H1 (cell line): ENCODE data around the gene TMTC2. TPM values are rescaled to one million over a fixed set of nuclear protein-coding genes. Genes with fewer than 3 reads are reported as not detected.

Experiments
- CTCF ChIA-PET: fragments of 300-600 bp; sonication (Branson Sonifier 250); formaldehyde crosslinking; loops from one replicate; lab custom pipeline; 2021; ENCODE audit not compliant: partially characterized antibody; lab: Charles Lee
- POLR2A ChIA-PET: fragments of 300-600 bp; sonication (Branson Sonifier 250); formaldehyde crosslinking; loops from one replicate; lab custom pipeline; 2021; ENCODE audit warnings: inconsistent platforms; ENCODE audit not compliant: partially characterized antibody; lab: Charles Lee
- DNase-seq, 2 experiments: peaks; one replicate each; pipeline versions ENCODE4 v3.0.0 to v3.0.0-alpha.2; 2010 to 2022; ENCODE audit warnings: low spot score in 2 of 2, low read depth in 1 of 2, mixed read lengths in 1 of 2
- FAIRE-seq: peaks from 2 replicates; lab custom pipeline; 2011; peaks lifted over from hg19 to GRCh38; lab: Jason Lieb, UNC
- H2AFZ ChIP-seq: 2 replicates; pipeline ENCODE4 v1.8.1; 2012; ENCODE audit warnings: low read length, inconsistent platforms
- H2AK5ac ChIP-seq: 2 replicates; pipeline ENCODE4 v1.6.1; 2013; ENCODE audit warnings: low read depth, low read length
- H2BK120ac ChIP-seq: replicated peaks from 2 replicates; pipeline ENCODE3; 2013; ENCODE audit warnings: low read depth, low read length, inconsistent platforms
- H2BK12ac ChIP-seq: 2 replicates; pipeline ENCODE4 v1.6.1; 2013; ENCODE audit warnings: low read depth, low read length
- H2BK15ac ChIP-seq: 2 replicates; pipeline ENCODE4 v1.6.1; 2013; ENCODE audit warnings: low read length
- H2BK20ac ChIP-seq: 2 replicates; pipeline ENCODE4 v1.6.1; 2013; ENCODE audit warnings: low read length
- H2BK5ac ChIP-seq: 2 replicates; pipeline ENCODE4 v1.6.1; 2013; ENCODE audit warnings: low read depth, low read length
- H3K14ac ChIP-seq: 2 replicates; pipeline ENCODE4 v1.6.1; 2013; ENCODE audit warnings: inconsistent platforms; ENCODE audit not compliant: insufficient read length
- H3K18ac ChIP-seq: 2 replicates; pipeline ENCODE4 v1.6.1; 2013; ENCODE audit warnings: low read length; ENCODE audit errors: extremely low read depth
- H3K23ac ChIP-seq: 2 replicates; pipeline ENCODE4 v1.6.1; 2013; ENCODE audit warnings: inconsistent platforms; ENCODE audit not compliant: insufficient read length
- H3K23me2 ChIP-seq: 2 replicates; pipeline ENCODE4 v1.6.1; 2013; ENCODE audit warnings: low read depth, low read length
- H3K27ac ChIP-seq: 2 replicates; pipeline ENCODE4 v1.6.1; 2011; ENCODE audit warnings: low read depth, low read length, inconsistent platforms
- H3K27me3 ChIP-seq, 4 experiments: replicated peaks in 1 of 4; 1 replicate in 1 of 4; 2 replicates in 3 of 4; pipeline versions ENCODE4 v1.6.1 to v1.8.1; 2011 to 2013; ENCODE audit warnings: low read length in 3 of 4, mild to moderate bottlenecking in 3 of 4, inconsistent platforms in 2 of 4, mixed read lengths in 2 of 4, moderate library complexity in 1 of 4; ENCODE audit not compliant: control insufficient read depth in 3 of 4, insufficient read depth in 3 of 4; ENCODE audit errors: extremely low read depth in 1 of 4
- H3K36me3 ChIP-seq, 4 experiments: 2 replicates each; pipeline versions ENCODE4 v1.6.1 to v1.8.1; 2011 to 2013; ENCODE audit warnings: mild to moderate bottlenecking in 4 of 4, low read length in 3 of 4, moderate library complexity in 2 of 4, control low read depth in 1 of 4, inconsistent platforms in 1 of 4; ENCODE audit not compliant: insufficient read depth in 4 of 4, control insufficient read depth in 2 of 4
- H3K4ac ChIP-seq: replicated peaks from 2 replicates; pipeline ENCODE3; 2013; ENCODE audit warnings: low read length, low read depth, mixed read lengths, inconsistent platforms; ENCODE audit not compliant: insufficient read length
- H3K4me1 ChIP-seq, 4 experiments: replicated peaks in 1 of 4; 1 replicate in 1 of 4; 2 replicates in 3 of 4; pipeline versions ENCODE4 v1.6.1 to v1.8.1; 2011 to 2013; ENCODE audit warnings: low read length in 3 of 4, inconsistent platforms in 2 of 4, mixed read lengths in 1 of 4; ENCODE audit not compliant: insufficient read depth in 4 of 4, control insufficient read depth in 3 of 4
- H3K4me2 ChIP-seq, 2 experiments: 2 replicates each; pipeline versions ENCODE4 v1.6.1 to v1.8.1; 2011 to 2013; ENCODE audit warnings: low read depth in 2 of 2, low read length in 2 of 2, control low read depth in 1 of 2, inconsistent platforms in 1 of 2, mild to moderate bottlenecking in 1 of 2; ENCODE audit not compliant: insufficient read depth in 1 of 2
- H3K4me3 ChIP-seq, 4 experiments: fragments of 200-600, 300-600 bp in 1 of 4; sonication (generic), shearing (Covaris generic), sonication (Bioruptor Twin) in 1 of 4; 2 replicates each; pipeline versions ENCODE4 v1.5.1 to v1.8.1; 2011 to 2016; ENCODE audit warnings: low read length in 4 of 4, low read depth in 3 of 4, control low read depth in 2 of 4, inconsistent platforms in 2 of 4, mild to moderate bottlenecking in 2 of 4, mixed read lengths in 1 of 4, moderate library complexity in 1 of 4; ENCODE audit not compliant: insufficient read depth in 2 of 4; ENCODE audit errors: extremely low read depth in 1 of 4
- H3K56ac ChIP-seq: replicated peaks from 2 replicates; pipeline ENCODE3; 2013; ENCODE audit warnings: low read depth, mild to moderate bottlenecking, mixed read lengths, low read length, inconsistent platforms; ENCODE audit not compliant: insufficient read length
- H3K79me1 ChIP-seq: 2 replicates; pipeline ENCODE4 v1.6.1; 2013; ENCODE audit warnings: low read depth, low read length, control low read depth
- H3K79me2 ChIP-seq, 2 experiments: 2 replicates each; pipeline versions ENCODE4 v1.6.1 to v1.8.1; 2012 to 2013; ENCODE audit warnings: low read length in 2 of 2, mild to moderate bottlenecking in 2 of 2, inconsistent platforms in 1 of 2; ENCODE audit not compliant: insufficient read depth in 2 of 2, control insufficient read depth in 1 of 2
- H3K9ac ChIP-seq, 4 experiments: replicated peaks in 1 of 4; 1 replicate in 1 of 4; 2 replicates in 3 of 4; pipeline versions ENCODE4 v1.6.1 to v1.8.1; 2011 to 2013; ENCODE audit warnings: low read depth in 3 of 4, low read length in 3 of 4, control low read depth in 2 of 4, mild to moderate bottlenecking in 2 of 4, moderate library complexity in 2 of 4, inconsistent platforms in 1 of 4; ENCODE audit errors: extremely low read depth in 1 of 4
- H3K9me3 ChIP-seq, 2 experiments: 2 replicates each; pipeline versions ENCODE4 v1.6.1 to v1.8.1; 2012 to 2013; ENCODE audit warnings: mild to moderate bottlenecking in 2 of 2, moderate library complexity in 2 of 2, control low read depth in 1 of 2, inconsistent platforms in 1 of 2, low read depth in 1 of 2, low read length in 1 of 2, mixed read lengths in 1 of 2; ENCODE audit not compliant: insufficient read depth in 2 of 2
- H4K20me1 ChIP-seq, 2 experiments: replicated peaks in 1 of 2; 2 replicates each; pipeline versions ENCODE3 to v1.8.1; 2011 to 2013; ENCODE audit warnings: inconsistent platforms in 2 of 2, low read length in 2 of 2, mild to moderate bottlenecking in 1 of 2; ENCODE audit not compliant: insufficient read depth in 2 of 2, control insufficient read depth in 1 of 2
- H4K5ac ChIP-seq: 2 replicates; pipeline ENCODE4 v1.6.1; 2013; ENCODE audit warnings: low read length, low read depth, mixed read lengths, inconsistent platforms; ENCODE audit not compliant: insufficient read length
- H4K8ac ChIP-seq: 2 replicates; pipeline ENCODE4 v1.8.0; 2013; ENCODE audit warnings: mild to moderate bottlenecking, moderate library complexity, low read length, inconsistent platforms; ENCODE audit not compliant: insufficient read depth; ENCODE audit errors: extremely low read depth
- H4K91ac ChIP-seq: replicated peaks from 2 replicates; pipeline ENCODE3; 2013; ENCODE audit warnings: low read length, mixed read lengths, inconsistent platforms; ENCODE audit not compliant: insufficient read length
- CTBP2 ChIP-seq: IDR thresholded peaks from 2 replicates; pipeline ENCODE4 v1.7.0; 2011; ENCODE audit warnings: borderline replicate concordance, mild to moderate bottlenecking, moderate library complexity, mixed read lengths, low read length; ENCODE audit not compliant: insufficient read depth, insufficient read length
- EP300 ChIP-seq, 2 experiments: IDR thresholded peaks; 1 replicate in 1 of 2; 2 replicates in 1 of 2; pipeline ENCODE4 v1.6.1; 2011 to 2012; ENCODE audit warnings: low read depth in 2 of 2, low read length in 2 of 2, mild to moderate bottlenecking in 2 of 2, borderline replicate concordance in 1 of 2, inconsistent platforms in 1 of 2, moderate library complexity in 1 of 2
- KDM4A ChIP-seq: IDR thresholded peaks from one replicate; pipeline ENCODE4 v1.7.1; 2012; ENCODE audit warnings: low read depth, mild to moderate bottlenecking, moderate library complexity, low read length, inconsistent platforms; ENCODE audit not compliant: severe bottlenecking
- KDM5A ChIP-seq: fragments of 200-600 bp; IDR thresholded peaks from 2 replicates; pipeline ENCODE4 v1.7.1; 2012; ENCODE audit warnings: mild to moderate bottlenecking, low read length, inconsistent platforms, mixed read lengths
- SP1 ChIP-seq: IDR thresholded peaks from 2 replicates; pipeline ENCODE4 v1.6.1; 2011; ENCODE audit warnings: low read depth, low read length
- WGBS, 2 experiments: shearing (Covaris generic) in 1 of 2; methylation state at CpG; one replicate each; pipeline versions ENCODE4 v1.1.6 to v1.1.7; 2013 to 2015; ENCODE audit warnings: low lambda C conversion rate in 2 of 2, mixed read lengths in 2 of 2, inconsistent platforms in 1 of 2, low coverage in 1 of 2, missing lambda C conversion rate in 1 of 2; ENCODE audit not compliant: insufficient replicate concordance in 2 of 2, insufficient coverage in 1 of 2, insufficient read length in 1 of 2; ENCODE audit errors: extremely low coverage in 1 of 2, missing lambda C conversion rate in 1 of 2; 5-methylcytosine and 5-hydroxymethylcytosine counted together
- polyA plus RNA-seq, 7 experiments: library from polyadenylated mRNA; depleted of rRNA in 3 of 7; stranded (reverse) in 5 of 7; unstranded in 2 of 7; fragments of >200 nt in 5 of 7; fragments of 200-250 nt in 2 of 7; gene quantifications; 1 replicate in 5 of 7; 2 replicates in 1 of 7; 4 replicates in 1 of 7; pipeline versions ENCODE4 v1.2.1 to v1.2.3, GENCODE V29; 2011 to 2013; ENCODE audit warnings: missing spikeins in 2 of 7, mixed read lengths in 2 of 7
- total RNA-seq: library from RNA; stranded (reverse); fragmentation: NEBNext Ultra II Directional; extraction: Animal tissue kit (Norgen Biotek cat#: 25700); gene quantifications from 2 replicates; pipeline ENCODE4 v1.2.1, GENCODE V29; 2021

Gene TMTC2
- total and polyA plus RNA-seq, 2 of the 8 experiments (the other 6 are each of a cell fraction or from before 2014, with no cell fraction given), result 2.3 to 3.9 TPM

GRCh38 chr12:82746668-82747067, 60.0 kb downstream of the TMTC2 start:
- Histone ChIP-seq H3K4me3 (no peak overlapping the region), H2BK5ac (no peak overlapping the region), H2BK120ac (no peak overlapping the region), H2BK20ac (no peak overlapping the region), H3K79me2 (no peaks in the 10 kb centered on the region), H3K4me2 (no peak overlapping the region), H3K23ac (no peak overlapping the region), H3K27ac (no peak overlapping the region), H3K9ac (no peak overlapping the region), H3K18ac (peak overlapping the region; percentile 24; the same call in 1 of the 2 replicates), H3K9me3 (no peaks in the 10 kb centered on the region), H3K23me2 (no peaks in the 10 kb centered on the region), H3K4ac (no peak overlapping the region), H2AK5ac (no peak overlapping the region), H2AFZ (no peak overlapping the region), H4K91ac (no peak overlapping the region), H3K27me3 (no peaks in the 10 kb centered on the region), H3K14ac (no peak overlapping the region), H3K79me1 (no peaks in the 10 kb centered on the region), H4K20me1 (no peaks in the 10 kb centered on the region), H4K5ac (no peak overlapping the region), H2BK12ac (no peak overlapping the region), H3K36me3 (no peaks in the 10 kb centered on the region), H2BK15ac (no peak overlapping the region), H3K56ac (no peak overlapping the region), H3K4me1 (no peaks in the 10 kb centered on the region), H4K8ac (no peak overlapping the region)
- FAIRE-seq (no peak), DNase-seq (no peak)
- no peak for TF ChIP-seq KDM5A
- TF ChIP-seq EP300 (IDR thresholded peaks at IDR 0.05; ENCODE audit: borderline replicate concordance in 1 of 2, low read depth in 2 of 2, low read length in 2 of 2), result no peak
- no peak for TF ChIP-seq KDM4A
- no peak for TF ChIP-seq SP1
- no peak for TF ChIP-seq CTBP2
- 85% methylated on average over 2 of the region's 2 CpGs; no CpG with 5 or more reads in 1 of the 2 experiments for WGBS, 2 experiments
- CTCF ChIA-PET, result interaction anchor here (0.6 to 1.2 kb wide), 3 partner anchors 10 to 267 kb away, joined by 3 read pairs; no protein-coding TSS in a partner anchor
- POLR2A ChIA-PET, result no interaction called here
